PC-3 (cell line): ENCODE results near the gene DHX30.
A peak's percentile ranks its signal among the peaks of the same experiment; 100 is the strongest.

Experiments
- EZH2 ChIP-seq: fragments of 300-600 bp; sonication (generic); IDR thresholded peaks from one replicate; pipeline ENCODE4 v1.6.1; 2017; ENCODE audit warnings: antibody characterized with exemption, mild to moderate bottlenecking, low read length; ENCODE audit not compliant: unreplicated experiment
- EZH2phosphoT487 ChIP-seq: fragments of 300-600 bp; sonication (generic); IDR thresholded peaks from 2 replicates; pipeline ENCODE4 v1.6.1; 2018; ENCODE audit warnings: mild to moderate bottlenecking, antibody characterized with exemption, low read length, borderline replicate concordance
- TF ChIP-seq, protein P1 (sequence below): fragments of 300-600 bp; sonication (generic); conservative IDR thresholded peaks from 2 replicates; pipeline ENCODE4 v1.5.1; 2017; ENCODE audit warnings: antibody characterized with exemption, low read depth, mild to moderate bottlenecking, low read length

DNA sequence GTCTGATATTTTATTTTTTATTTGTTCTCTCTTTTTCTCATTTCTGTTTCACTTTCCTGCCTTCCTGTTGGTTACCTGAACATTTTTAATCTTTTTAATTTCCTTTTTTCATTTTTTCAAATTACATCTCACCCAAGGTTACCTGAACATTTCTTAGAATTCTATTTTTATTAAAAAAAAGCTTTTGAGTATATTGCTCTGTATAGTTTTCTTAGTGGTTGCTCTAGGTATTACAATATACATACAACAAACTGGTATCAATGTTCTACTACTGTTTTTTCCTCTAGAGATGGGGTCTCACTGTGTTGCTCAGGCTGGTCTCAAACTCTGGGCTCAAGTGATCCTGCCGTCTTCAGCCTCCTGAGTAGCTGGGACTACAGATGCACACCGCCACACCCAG, 79.4 kb downstream of the DHX30 start:
- TF ChIP-seq, protein P1, sequence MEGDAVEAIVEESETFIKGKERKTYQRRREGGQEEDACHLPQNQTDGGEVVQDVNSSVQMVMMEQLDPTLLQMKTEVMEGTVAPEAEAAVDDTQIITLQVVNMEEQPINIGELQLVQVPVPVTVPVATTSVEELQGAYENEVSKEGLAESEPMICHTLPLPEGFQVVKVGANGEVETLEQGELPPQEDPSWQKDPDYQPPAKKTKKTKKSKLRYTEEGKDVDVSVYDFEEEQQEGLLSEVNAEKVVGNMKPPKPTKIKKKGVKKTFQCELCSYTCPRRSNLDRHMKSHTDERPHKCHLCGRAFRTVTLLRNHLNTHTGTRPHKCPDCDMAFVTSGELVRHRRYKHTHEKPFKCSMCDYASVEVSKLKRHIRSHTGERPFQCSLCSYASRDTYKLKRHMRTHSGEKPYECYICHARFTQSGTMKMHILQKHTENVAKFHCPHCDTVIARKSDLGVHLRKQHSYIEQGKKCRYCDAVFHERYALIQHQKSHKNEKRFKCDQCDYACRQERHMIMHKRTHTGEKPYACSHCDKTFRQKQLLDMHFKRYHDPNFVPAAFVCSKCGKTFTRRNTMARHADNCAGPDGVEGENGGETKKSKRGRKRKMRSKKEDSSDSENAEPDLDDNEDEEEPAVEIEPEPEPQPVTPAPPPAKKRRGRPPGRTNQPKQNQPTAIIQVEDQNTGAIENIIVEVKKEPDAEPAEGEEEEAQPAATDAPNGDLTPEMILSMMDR = peak; percentile 25; the same call in 1 of the 2 replicates
- no peak for TF ChIP-seq EZH2phosphoT487
- TF ChIP-seq EZH2 = no peak
